NB4 (cell line): ENCODE data around the gene ABO.
"Not testable (repeated sequence)": the region's sequence is repeated elsewhere in the genome, so short reads cannot be mapped to it uniquely, and the experiment has no call there.

ENCODE experiments used
- DNase-seq: peaks from one replicate; pipeline ENCODE4 v3.0.0; 2010; ENCODE audit warnings: low read depth
- H3K4me3 ChIP-seq: one replicate; pipeline ENCODE4 v1.5.1; 2011; ENCODE audit warnings: mild to moderate bottlenecking, low read depth, low read length, moderate library complexity
- MYC ChIP-seq: IDR thresholded peaks from 2 replicates; pipeline ENCODE4 v1.6.1; 2011; ENCODE audit warnings: low read depth, low read length
- POLR2A ChIP-seq: IDR thresholded peaks from 2 replicates; pipeline ENCODE4 v1.6.1; 2011; ENCODE audit warnings: mild to moderate bottlenecking; ENCODE audit not compliant: insufficient read length; ENCODE audit errors: extremely low read depth
- TF ChIP-seq, protein P1 (sequence below): IDR thresholded peaks from 2 replicates; pipeline ENCODE4 v1.6.1; 2011; ENCODE audit warnings: low read depth, low read length
- TF ChIP-seq, protein P2 (sequence below): IDR thresholded peaks from one replicate; pipeline ENCODE4 v1.5.1; 2012; ENCODE audit warnings: low read depth, low read length

The ABO gene

DNA sequence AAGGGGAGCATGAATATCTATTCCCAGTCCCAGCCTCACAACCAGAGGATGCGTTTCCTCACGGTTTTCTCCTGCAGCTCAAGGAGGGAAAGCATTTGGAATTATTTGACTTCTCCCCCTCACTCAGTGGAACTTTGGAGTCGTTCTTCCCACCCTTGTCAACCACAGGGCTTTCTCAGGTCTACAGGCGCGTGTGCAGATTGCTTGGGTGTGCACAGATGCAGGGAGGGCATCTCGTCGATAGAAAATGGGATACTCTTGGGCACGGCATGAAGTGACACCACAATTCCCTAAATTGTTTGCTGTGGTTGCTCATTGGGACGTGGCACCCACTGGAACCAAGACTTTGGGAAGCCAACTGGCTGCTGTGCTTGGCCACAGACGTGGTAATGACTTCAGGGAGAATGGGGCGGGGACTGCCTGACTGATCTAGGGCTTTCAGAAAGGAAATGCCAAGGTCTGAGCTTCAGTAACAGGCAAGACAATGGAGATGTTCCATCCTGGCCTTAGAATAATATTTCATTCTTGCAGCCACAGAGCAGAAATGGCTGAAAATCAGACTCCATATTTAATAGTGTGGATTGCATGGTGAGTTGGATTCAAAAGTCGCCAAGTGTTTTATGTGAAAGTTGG lies 53.7 kb downstream of the ABO start:
- TF ChIP-seq, protein P1, sequence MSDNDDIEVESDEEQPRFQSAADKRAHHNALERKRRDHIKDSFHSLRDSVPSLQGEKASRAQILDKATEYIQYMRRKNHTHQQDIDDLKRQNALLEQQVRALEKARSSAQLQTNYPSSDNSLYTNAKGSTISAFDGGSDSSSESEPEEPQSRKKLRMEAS: no peak
- TF ChIP-seq POLR2A (no peak), MYC (no peak)
- TF ChIP-seq, protein P2, sequence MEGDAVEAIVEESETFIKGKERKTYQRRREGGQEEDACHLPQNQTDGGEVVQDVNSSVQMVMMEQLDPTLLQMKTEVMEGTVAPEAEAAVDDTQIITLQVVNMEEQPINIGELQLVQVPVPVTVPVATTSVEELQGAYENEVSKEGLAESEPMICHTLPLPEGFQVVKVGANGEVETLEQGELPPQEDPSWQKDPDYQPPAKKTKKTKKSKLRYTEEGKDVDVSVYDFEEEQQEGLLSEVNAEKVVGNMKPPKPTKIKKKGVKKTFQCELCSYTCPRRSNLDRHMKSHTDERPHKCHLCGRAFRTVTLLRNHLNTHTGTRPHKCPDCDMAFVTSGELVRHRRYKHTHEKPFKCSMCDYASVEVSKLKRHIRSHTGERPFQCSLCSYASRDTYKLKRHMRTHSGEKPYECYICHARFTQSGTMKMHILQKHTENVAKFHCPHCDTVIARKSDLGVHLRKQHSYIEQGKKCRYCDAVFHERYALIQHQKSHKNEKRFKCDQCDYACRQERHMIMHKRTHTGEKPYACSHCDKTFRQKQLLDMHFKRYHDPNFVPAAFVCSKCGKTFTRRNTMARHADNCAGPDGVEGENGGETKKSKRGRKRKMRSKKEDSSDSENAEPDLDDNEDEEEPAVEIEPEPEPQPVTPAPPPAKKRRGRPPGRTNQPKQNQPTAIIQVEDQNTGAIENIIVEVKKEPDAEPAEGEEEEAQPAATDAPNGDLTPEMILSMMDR: no peak
- no peak for DNase-seq
- no peak overlapping the region for H3K4me3 ChIP-seq

DNA sequence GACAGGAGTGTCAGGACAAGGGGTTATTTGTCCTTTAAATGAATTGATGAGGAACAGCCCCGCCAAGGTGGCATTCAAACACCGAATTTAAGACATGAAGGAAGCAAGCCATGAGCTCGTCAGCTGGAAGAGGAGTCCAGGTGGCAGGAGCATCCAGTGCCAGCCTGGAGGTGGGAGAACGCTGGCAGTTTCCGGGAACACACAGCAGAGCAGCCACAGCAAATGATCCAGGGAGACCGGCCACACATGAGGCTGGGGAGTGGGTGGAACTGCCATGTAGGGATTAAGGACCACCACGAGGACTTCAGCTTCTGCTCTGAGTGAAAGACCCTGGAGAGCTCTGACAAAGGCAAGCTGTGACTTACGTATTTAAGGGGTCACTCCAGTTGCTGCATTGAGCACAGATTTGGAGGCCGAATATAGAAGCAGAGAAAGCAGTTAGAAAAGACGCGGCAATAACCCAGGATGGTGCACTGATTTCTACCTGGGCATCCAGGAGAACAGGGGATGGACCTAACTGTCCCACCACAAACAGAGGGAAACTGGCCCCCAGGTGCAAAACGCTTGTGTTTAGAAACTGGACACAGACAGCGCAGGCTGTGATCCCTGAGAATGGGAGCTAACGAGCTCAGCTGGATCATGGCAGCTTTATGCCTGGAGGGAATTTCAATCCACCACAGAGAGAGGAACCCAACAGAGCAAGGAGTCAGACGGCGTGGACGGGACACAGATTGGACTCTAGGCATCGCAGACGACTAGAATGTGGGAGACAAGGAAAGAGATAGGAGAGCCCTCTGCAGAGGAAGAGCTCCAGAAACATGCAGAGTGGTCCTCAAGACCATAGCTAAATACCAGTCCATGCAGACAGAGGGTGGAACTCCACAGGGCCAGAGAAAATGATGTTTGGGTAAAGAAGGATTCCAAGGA lies 56.7 kb downstream of the ABO start:
- DNase-seq: not testable (repeated sequence)

DNA sequence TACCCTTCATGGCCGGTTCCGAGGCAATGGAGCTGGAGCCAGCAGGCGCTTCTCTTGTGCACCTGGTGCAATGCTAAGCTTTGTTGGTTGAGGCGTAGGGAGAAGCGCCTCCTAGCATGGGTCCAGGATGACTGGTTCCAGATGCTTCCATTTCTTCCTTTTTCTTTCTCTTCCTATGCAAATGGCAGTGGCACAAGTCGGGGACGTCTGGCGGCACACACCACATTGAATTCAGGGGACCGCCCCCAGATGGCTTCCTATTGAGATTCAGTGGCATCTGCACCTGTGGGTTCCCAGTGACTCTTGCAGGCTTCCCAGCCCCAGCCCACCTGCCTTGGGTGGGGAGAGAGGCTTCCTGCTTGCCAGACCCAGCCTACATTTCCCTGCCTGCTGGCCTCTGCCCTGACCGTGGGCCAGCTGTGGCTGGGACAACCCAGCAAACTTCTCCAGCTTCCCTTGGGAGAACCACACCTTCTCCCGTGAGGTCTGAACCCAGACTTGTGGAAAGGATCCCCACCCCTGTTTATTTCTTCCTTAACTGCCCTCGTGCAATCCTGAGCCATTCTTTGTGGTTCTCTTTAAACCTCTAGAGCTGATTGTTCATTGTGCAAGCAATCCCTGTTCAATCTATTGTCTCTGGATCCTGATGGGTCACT lies 57.5 kb downstream of the ABO start:
- not testable (repeated sequence) for H3K4me3 ChIP-seq, DNase-seq

More for the DNA sequence above, 56.7 kb downstream of the ABO start:
- H3K4me3 ChIP-seq: not testable (repeated sequence)

DNA sequence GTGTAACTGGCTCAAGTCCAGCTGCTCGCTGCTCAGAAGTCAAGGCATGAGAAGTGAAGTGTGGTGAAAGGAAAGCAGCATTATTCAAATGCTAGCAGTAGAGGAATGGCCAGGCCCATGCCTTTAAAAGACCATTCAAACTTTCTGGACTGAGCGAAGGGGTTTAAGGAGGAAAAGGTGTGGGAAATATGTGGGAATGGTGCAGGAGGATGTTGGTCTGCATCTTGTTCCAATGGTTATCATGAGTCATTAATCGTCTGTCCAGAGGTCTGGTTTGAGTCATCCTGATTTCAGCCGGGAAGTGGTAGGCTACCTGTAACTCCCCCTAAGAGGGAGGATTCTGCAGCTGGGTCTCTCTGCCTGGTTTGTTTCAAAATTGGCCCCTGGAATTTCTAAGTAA lies 60.7 kb downstream of the ABO start:
- not testable (repeated sequence) for H3K4me3 ChIP-seq, DNase-seq

DNA sequence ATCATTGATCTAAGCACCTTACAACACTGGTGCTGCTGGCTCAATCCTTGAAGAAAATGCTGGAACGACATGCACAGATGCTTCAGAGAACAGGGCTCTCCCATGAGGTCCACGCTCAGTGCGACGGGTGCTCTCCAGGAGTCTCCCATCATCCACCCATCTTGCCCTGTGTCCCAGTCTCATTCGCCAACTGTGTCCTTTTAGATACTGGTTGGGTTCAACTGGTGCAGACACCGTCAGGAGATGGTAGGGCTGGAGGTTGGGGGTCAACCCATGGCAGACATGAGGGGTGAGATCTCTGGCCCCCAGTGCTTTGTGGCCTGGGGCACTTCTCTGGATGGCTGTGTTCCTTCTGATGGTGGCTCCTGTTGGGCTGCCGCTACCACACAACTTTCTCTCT lies 64.4 kb downstream of the ABO start:
- no peak for DNase-seq
- no peak for TF ChIP-seq POLR2A
- TF ChIP-seq, protein P1: no peak
- TF ChIP-seq MYC: no peak
- TF ChIP-seq, protein P2: no peak
- H3K4me3 ChIP-seq: no peak overlapping the region

DNA sequence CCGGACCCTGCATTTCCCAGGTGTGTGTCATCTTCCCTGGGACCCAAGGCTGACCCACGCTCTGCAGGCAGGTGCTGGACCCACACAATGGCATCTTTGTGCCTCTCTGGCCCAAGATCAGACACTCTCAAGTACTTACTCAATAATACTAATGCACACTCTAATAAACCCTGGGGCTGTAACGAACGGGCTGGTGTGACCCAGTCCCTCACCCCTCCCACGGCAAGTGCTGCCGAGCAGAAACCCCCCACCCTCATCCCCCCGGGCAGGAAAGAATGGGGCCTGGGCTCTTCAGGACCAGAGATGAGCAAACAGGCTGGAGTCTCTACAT lies 64.8 kb downstream of the ABO start:
- TF ChIP-seq, protein P2: no peak
- TF ChIP-seq, protein P1: no peak
- TF ChIP-seq POLR2A (no peak), MYC (no peak)
- no peak for DNase-seq
- no peak overlapping the region for H3K4me3 ChIP-seq

DNA sequence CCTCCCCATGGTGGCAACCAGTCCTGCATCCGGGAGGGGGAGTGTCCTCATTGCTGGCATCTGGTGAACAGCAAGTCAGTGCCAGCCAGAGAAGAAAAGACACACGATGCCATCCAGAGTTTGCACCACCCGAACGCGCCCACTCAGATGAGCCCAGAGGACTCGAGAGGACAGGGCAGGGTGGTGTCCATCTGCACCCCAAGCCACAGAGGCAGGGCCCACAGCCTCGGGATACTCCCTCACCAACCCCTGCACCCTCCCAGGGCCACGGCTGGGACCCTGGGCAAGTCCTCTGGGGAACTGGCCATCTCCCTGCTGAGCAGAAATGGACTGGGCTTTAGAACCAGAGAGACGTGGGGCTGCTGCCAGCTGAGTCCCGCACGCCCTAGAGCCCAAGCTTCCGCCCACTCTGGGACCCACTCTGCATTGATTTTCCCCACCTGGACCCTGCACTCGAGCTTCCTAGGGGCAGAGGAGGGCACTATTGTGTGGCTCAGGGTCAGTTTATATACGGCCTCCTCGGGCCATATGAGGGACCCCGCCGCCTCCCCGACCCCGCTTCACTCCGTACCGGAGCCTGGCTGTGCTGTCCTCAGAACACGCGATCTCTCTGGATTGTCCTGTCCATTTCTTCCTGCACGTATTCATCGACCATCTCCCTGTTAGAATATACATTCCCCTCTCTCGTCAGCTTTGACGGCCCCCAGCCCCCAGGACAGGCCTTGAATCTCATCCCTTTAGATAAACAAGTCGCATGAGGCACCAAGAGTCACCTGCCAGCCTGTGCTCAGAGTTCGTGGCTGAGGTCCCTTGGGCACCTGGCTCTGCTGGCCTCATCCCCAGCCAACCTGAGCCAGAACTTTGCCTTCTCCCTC lies 65.4 kb downstream of the ABO start:
- not testable (repeated sequence) for H3K4me3 ChIP-seq, DNase-seq

DNA sequence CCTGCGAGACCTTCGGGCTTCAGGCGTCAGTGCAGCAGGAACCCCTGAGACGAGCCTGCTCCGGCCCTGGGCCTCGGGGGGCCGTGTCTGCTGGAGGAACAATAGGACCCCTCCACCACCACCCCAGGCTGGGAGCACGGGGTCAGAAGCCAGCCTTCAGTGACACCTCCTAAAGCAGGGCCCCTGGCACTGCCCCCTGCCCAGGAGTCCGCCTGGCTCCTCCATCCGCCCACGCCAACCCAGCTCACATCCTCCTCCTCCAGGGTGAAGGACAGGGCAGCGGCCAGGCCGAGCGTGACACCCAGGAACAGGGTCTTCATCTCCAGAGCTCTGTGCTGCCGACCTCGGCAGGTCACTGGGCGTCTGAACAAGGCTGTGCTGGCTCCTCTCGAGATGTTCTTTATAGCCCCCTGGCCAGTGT lies 66.1 kb downstream of the ABO start, which contains the start of gene OBP2B:
TSS of gene OBP2B (minus strand) at position 371 of the 421 bp plus-strand sequence. CDS start at position 320, 51 bp downstream.
- DNase-seq: not testable (repeated sequence)

DNA sequence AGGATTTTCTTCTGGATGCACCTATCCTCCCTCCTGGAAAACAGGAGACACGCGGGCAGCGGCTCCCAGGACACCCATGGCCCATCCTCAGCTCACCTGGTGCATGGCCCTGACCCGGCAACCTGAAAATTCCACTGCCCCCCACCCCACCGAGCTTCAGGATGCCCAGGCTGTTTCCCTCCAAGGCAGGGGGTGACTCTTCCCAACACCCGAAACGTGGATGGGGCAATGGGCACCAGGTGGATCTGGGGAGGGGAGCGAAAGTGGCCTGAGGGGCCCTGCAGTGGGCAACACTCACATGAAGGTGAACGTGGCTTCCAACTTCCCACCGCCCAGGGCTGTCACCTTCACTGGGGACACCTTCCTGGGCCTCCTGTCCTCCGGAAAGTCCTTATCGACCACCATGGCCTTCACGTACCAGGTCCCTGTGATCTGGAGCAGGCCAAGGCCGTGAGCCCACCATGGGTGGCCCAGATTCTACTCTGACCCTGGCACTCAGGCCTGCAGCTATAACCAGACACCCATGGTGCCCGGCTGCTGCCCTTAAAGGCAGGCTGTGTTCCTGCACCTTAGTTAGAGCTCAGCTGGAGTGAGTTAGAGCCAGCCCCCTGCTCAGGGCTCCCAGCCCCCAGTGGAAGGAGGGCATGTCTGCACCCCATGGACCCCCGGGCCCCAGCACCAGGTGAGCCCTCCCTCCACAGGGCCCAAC lies 66.7 kb downstream of the ABO start:
- DNase-seq, H3K4me3 ChIP-seq: not testable (repeated sequence)

More for the DNA sequence above, 66.1 kb downstream of the ABO start, which contains the start of gene OBP2B:
- H3K4me3 ChIP-seq: not testable (repeated sequence)
